DOHH2 (cell line): ENCODE data around the gene GSTT2.

Experiments
- H3F3A ChIP-seq: fragments of 200-600 bp; sonication (generic), shearing (Covaris generic); 2 replicates; pipeline ENCODE4 v1.6.0; 2016; ENCODE audit warnings: antibody characterized with exemption, mild to moderate bottlenecking; ENCODE audit not compliant: control insufficient read depth, insufficient read depth
- H3K27ac ChIP-seq: fragments of 200-600 bp; sonication (generic); 2 replicates; pipeline ENCODE4 v1.5.1; 2014; ENCODE audit warnings: low read depth, mild to moderate bottlenecking, low read length, moderate library complexity
- H3K27me3 ChIP-seq: fragments of 200-600 bp; sonication (generic); 2 replicates; pipeline ENCODE4 v1.6.1; 2014; ENCODE audit warnings: mild to moderate bottlenecking, low read length, mixed read lengths; ENCODE audit not compliant: control insufficient read depth
- H3K36me3 ChIP-seq: fragments of 200-600 bp; sonication (generic); 2 replicates; pipeline ENCODE4 v1.6.1; 2014; ENCODE audit warnings: mild to moderate bottlenecking, low read length, moderate library complexity, mixed read lengths; ENCODE audit not compliant: control insufficient read depth
- H3K4me1 ChIP-seq: fragments of 200-600 bp; sonication (generic); 2 replicates; pipeline ENCODE4 v1.6.1; 2014; ENCODE audit warnings: mild to moderate bottlenecking, low read length, mixed read lengths; ENCODE audit not compliant: control insufficient read depth
- H3K4me2 ChIP-seq: fragments of 200-600 bp; sonication (generic); 2 replicates; pipeline ENCODE4 v1.6.0; 2014; ENCODE audit warnings: mild to moderate bottlenecking, low read length, moderate library complexity
- H3K4me3 ChIP-seq: fragments of 200-600 bp; sonication (generic); 2 replicates; pipeline ENCODE4 v1.5.1; 2014; ENCODE audit warnings: mild to moderate bottlenecking, low read length, mixed read lengths
- H3K79me2 ChIP-seq: fragments of 200-600 bp; sonication (generic); 2 replicates; pipeline ENCODE4 v1.6.1; 2014; ENCODE audit warnings: mild to moderate bottlenecking, low read length, mixed read lengths; ENCODE audit not compliant: control insufficient read depth
- H3K9me2 ChIP-seq: fragments of 200-600 bp; sonication (generic); replicated peaks from 2 replicates; pipeline ENCODE4 v1.6.1; 2014; ENCODE audit warnings: mild to moderate bottlenecking, low read length, mixed read lengths; ENCODE audit not compliant: control insufficient read depth
- H3K9me3 ChIP-seq: fragments of 200-600 bp; sonication (generic); 2 replicates; pipeline ENCODE4 v1.6.1; 2014; ENCODE audit warnings: antibody characterized with exemption, low read length, mixed read lengths; ENCODE audit not compliant: control insufficient read depth, insufficient read depth
- H4K20me1 ChIP-seq: fragments of 200-600 bp; sonication (generic); 2 replicates; pipeline ENCODE4 v1.6.0; 2014; ENCODE audit warnings: low read depth, mild to moderate bottlenecking, antibody characterized with exemption, low read length, moderate library complexity; ENCODE audit not compliant: control insufficient read depth, insufficient read depth
- CTCF ChIP-seq: fragments of 200-600 bp; sonication (generic); IDR thresholded peaks from one replicate; pipeline ENCODE4 v1.5.1; 2014; ENCODE audit warnings: antibody characterized with exemption, mild to moderate bottlenecking, low read depth, low read length; ENCODE audit not compliant: poor library complexity, severe bottlenecking
- EZH2phosphoT487 ChIP-seq: fragments of 200-600 bp; sonication (generic); IDR thresholded peaks from 2 replicates; pipeline ENCODE4 v1.6.1; 2017; ENCODE audit warnings: borderline replicate concordance, mild to moderate bottlenecking, antibody characterized with exemption, low read length, moderate library complexity, mixed read lengths

GSTT2 gene

GRCh38 chr22:24027991-24028390, 48.1 kb downstream of the GSTT2 start:
- peaks cover 11% of the 10 kb centered on the region; the same call in 1 of the 2 replicates for H4K20me1 ChIP-seq
- H3K4me2 ChIP-seq, result peak overlapping the region; percentile 36
- H3K9me2 ChIP-seq, result no peaks in the 10 kb centered on the region
- peaks cover 41% of the 10 kb centered on the region for H3K4me1 ChIP-seq
- TF ChIP-seq EZH2phosphoT487 (no peak), CTCF (no peak)
- peaks cover 5% of the 10 kb centered on the region; the same call in 1 of the 2 replicates for H3K36me3 ChIP-seq
- no peaks in the 10 kb centered on the region for H3K27me3 ChIP-seq
- H3K9me3 ChIP-seq, result no peaks in the 10 kb centered on the region
- no peak overlapping the region for H3K4me3 ChIP-seq
- peaks cover 90% of the 10 kb centered on the region for H3K79me2 ChIP-seq
- no peak overlapping the region for H3K27ac ChIP-seq
- no peaks in the 10 kb centered on the region for H3F3A ChIP-seq

- Histone ChIP-seq H3K9me3 (no peaks in the 10 kb centered on the region), H3K27me3 (no peaks in the 10 kb centered on the region), H3F3A (no peaks in the 10 kb centered on the region), H3K27ac (no peak overlapping the region), H3K9me2 (no peaks in the 10 kb centered on the region), H3K79me2 (peaks cover 88% of the 10 kb centered on the region), H3K4me2 (peak overlapping the region; percentile 36), H4K20me1 (peaks cover 11% of the 10 kb centered on the region; the same call in 1 of the 2 replicates), H3K4me3 (no peak overlapping the region), H3K36me3 (peaks cover 5% of the 10 kb centered on the region; the same call in 1 of the 2 replicates), H3K4me1 (peaks cover 36% of the 10 kb centered on the region)
- TF ChIP-seq CTCF, result no peak
- no peak for TF ChIP-seq EZH2phosphoT487
These were observed 48.6 kb downstream of the GSTT2 start for GRCh38 chr22:24028533-24028932.

GRCh38 chr22:24029304-24029703, 49.4 kb downstream of the GSTT2 start:
- Histone ChIP-seq H3K79me2 (peaks cover 94% of the 10 kb centered on the region), H3K4me2 (no peak overlapping the region), H4K20me1 (peaks cover 11% of the 10 kb centered on the region; the same call in 1 of the 2 replicates), H3K27ac (no peak overlapping the region), H3K9me2 (no peaks in the 10 kb centered on the region), H3K36me3 (peaks cover 5% of the 10 kb centered on the region; the same call in 1 of the 2 replicates), H3K4me3 (no peak overlapping the region), H3K27me3 (no peaks in the 10 kb centered on the region), H3K9me3 (no peaks in the 10 kb centered on the region), H3F3A (no peaks in the 10 kb centered on the region), H3K4me1 (peaks cover 36% of the 10 kb centered on the region)
- TF ChIP-seq EZH2phosphoT487 (no peak), CTCF (no peak)
